HG02763 (cell line): ENCODE measurements around the gene EPB41L3.

Experiments used
- ATAC-seq: cut with Tn5 transposase; IDR thresholded peaks from one replicate; pipeline ENCODE4 v1.9.1; 2021; ENCODE audit warnings: mild to moderate bottlenecking, moderate library complexity; ENCODE audit not compliant: unreplicated experiment

Gene EPB41L3

DNA sequence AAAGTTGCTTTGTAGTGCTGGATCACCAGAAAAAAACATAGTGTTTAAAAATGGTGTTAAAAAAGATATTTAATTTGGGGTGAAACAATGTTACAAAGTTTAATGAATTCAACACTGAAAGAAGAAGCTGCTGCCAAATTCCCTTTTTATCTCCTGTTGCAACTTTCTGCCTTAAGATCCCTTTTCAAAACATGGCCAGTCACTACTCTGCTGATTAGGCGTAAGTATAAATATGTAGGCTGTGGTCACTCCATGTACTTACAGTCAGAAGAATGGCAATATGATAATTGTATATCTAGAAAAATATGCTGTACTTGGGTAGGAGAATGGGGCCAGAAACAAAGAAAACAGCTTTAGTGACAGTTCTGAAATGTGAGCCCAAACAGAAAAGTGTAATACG lies 124.8 kb downstream of the EPB41L3 start:
- ATAC-seq: no peak

DNA sequence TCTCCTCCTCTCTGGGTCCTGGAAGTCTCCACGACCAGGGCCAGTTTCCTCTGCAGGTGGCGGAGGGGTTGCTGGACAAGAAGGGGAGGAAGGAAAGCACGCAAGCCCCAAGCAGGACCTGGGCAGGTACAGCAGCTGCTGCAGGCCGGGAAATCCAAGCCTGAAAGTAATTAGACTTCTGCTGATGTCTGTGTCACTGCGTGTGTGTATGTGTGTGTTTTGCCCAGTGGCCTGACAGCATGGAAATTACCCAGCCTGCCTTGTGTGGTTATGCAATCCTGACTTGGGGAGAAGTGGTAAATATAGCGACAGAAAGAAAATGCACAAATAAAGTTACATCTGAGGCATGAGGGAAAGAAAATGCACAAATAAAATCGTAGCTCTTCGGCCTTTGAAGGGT lies 126.5 kb downstream of the EPB41L3 start:
- ATAC-seq: no peak

DNA sequence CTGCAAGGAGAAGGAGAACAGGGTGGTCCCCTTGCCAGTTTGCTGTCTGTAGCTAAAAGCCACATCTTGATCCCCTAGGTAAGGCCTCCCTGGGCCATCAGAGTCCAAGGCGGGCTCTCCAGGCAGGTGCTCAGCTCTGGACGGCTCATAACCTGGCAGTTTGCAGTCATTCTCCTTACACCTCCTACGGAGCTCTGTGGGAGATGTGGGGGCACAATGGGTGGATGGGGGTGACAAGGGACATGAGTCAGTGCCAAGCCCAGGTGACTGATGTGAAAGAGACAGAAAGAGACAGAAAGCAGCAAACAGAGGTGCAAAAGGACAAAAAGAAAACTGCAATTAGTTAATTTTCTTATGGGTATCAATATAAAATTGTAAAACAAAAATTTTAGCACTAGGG lies 127.7 kb downstream of the EPB41L3 start:
- ATAC-seq: no peak

DNA sequence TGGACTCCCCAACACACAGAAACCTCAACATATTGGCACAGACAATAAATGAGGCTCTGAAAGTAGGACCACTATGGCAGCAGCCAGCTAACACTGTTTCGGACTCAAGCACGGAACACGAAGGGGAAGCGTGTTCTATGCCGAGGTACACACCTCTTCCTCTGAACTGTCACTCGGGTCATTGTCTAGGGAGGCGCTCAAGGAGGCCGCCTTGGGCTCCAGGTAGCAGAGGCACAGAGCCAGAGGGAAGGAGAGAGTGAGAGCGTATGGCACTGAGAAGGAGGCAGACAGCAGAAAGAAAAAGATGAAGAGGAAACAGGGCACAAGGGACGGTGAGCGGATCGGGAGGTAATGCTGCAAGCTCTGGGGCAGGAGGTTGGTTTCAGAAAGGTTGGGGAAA lies 128.1 kb downstream of the EPB41L3 start:
- no peak for ATAC-seq

DNA sequence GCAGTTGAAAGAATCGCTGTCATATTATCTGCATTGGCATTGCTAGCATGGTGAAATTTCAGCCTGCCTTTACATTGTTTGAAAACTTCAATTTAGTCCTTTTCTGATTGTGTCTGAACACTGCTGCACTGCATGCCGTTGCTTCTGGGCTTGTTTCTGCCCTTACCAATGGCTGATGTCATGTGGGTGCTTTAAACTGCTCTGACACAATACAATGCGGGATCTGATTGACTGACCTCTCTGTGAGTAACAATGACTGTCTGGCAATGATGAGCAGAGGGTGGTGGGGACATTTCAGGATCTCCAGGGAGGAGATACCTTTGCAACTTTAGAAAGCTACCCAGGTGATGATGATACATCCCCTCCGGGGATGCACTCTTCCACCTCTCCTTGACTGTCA lies 128.8 kb downstream of the EPB41L3 start:
- ATAC-seq: no peak

DNA sequence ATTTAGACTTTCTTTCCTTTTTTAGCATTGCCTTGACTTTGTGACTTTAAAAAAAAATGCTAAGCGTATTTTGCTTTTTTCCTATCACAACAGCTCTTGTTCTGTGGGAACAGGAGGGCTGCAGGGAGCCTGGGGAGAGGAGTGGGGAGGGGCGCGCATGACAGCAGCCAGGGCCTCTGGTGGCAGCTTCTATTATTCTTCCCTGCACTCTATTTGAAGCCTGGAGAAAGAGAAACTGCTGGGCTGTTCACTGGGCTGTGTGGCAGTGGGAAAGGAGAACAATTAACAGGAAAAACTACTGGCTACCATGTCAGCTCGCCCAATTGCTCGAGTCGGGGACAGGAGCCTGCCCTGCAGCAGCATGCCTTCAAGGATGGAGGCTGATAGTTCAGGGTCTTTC lies 129.3 kb downstream of the EPB41L3 start:
- ATAC-seq: no peak

DNA sequence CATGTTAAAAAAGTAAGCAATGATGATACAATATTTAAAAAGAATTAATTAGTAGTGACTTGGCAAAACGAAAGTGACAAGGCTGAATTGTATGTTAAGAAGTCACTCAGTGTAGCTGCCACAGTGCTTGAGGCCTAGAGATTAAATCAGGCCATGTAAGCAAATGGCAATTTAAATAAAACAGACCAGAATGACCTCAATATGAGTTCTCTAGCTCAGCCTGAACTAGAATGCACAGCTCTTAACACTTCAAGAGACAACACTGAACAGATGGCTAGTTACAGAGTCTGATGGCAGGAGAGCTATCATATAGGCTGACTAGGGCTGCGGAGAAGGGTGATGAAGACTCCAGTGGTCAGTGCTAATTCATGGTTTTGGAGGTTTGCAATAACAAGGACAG lies 130.3 kb downstream of the EPB41L3 start:
- ATAC-seq: no peak

DNA sequence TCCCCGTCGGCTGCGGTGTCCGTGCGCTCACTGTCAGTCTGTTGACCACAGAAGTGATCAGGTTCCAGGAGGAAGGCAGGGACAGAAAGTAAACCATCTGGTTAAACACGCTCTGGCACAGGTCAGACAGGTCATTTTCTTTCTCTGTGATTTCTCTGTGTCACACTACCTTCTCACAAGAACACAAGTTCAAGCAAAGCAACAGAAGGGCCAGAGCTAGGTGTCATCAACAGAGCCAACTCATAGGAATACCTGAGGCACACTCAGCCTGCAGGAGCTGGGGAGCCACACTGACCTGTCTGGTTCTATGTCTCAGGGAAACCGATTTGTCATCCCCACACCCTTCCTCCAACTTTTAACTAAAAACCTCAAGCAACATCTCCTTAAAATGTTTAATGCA lies 133.2 kb downstream of the EPB41L3 start:
- ATAC-seq: no peak

DNA sequence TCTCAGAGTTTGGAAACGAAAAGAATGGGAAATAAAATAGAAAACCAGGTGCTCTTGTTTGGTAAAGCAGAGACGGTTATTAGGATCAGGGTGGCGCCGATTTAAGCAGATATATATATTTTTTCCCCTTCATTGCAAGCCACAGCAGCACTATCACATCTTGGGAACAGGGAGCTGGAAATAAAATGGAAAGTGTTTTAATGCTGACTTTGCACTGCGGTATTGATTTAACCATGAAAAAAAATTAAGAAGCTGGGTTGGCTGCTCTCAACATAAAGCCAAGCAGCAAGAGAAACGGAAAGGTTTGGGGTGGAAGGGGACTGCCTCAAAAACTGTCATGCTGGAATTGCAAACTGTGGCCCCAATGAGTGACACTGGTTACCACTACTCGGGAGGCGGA lies 145.5 kb downstream of the EPB41L3 start:
- ATAC-seq: no peak

DNA sequence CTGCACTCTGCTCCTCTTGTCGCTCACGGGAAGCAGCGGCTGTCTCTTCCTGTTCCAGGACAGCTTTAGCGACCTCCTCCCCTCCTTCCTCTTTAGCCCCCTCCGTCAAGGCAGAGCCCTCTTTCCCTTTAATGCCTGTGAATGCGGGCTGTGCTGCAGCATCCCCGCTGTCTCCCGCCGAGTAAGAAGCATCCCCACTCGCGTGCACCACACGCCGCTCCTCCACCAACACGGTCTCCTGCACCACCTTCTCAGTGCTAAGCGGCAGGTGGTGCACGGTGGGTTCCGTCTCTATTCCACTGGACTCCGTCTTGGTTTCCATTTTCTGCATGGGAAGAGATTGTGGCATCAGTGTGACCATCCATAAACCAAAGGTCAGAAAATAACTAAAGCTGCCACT lies 146.7 kb downstream of the EPB41L3 start:
- ATAC-seq: no peak

DNA sequence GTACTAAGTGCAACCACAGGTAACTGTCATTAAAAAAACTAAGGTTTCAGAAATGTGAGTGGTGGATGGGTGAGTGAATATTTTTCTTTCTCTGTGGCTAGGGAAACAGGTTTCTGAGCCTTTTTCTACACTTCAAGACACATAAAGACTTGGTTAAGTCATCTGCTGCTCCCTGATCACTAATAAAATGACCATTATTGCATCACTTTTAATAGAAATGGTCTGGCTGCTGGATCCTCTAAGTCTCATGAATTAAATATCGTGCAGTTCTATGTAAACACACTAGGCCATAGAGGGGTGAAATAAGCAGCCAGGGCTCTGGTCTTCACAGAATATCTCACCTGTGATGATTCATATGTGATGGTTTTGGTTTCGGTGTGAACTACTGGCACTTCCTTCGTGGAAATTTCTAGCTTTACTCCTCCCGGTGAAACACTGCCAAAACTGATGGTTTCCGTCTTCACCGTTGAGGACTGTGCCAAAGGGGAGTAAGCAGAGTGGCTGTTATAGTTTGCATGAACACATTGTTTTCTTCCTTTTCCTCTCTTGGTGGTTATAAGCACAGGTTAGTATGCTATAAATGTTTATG lies 147.8 kb downstream of the EPB41L3 start:
- no peak for ATAC-seq

DNA sequence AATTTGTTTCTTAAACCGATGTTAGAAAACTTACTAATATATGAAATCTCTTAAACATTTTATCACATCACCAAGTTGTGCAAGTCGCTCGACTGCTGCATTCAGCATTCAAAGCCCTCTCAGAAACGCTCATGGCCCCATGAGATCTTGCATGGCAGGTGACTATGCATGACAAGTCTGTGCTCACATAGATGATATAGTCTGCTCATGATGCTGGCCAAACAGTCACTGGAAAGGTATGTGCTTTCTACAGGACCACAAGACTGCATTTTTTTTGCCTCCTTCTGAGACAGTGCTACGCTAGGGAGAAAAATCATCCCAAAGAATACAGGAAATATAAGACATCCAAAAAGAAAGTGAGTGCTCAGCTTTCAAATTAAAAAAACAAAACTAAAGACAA lies 150.0 kb downstream of the EPB41L3 start:
- ATAC-seq: no peak

DNA sequence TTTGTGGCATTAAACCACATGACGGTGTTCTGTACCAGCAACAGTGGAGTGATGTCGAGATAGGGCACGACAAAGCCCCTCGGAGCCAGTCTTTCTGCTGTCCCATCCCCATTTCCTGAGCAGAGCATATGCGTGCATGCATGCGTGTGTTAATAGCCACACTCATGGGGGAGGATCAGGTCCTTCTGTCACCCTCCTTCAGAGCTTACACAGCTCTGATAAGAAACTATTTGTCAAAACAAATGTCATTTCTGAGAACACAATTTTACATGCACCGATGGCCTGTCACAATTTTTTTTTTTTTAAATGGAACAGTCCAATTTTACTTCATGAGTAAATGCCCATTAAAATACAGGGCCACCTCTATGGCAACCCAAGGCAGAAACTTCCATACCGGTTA lies 152.4 kb downstream of the EPB41L3 start:
- no peak for ATAC-seq

DNA sequence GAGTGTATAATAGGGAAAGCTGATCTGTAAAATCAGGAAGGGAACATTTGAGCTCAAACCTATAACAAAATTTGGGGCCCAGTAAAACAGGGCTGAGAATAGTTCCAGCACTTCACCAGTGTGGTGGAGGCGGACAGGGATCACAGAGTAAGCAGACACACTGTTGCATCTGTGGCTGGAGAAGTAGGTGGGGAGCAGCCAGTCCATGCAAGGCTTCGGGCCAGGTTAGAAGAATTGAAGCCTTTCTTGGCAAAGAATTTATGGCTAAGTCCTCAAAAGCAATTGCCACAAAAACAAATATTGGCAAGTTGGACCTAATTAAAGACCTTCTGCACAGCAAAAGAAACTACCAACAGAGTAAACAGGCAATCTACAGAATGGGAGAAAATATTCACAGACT lies 154.4 kb downstream of the EPB41L3 start:
- no peak for ATAC-seq

DNA sequence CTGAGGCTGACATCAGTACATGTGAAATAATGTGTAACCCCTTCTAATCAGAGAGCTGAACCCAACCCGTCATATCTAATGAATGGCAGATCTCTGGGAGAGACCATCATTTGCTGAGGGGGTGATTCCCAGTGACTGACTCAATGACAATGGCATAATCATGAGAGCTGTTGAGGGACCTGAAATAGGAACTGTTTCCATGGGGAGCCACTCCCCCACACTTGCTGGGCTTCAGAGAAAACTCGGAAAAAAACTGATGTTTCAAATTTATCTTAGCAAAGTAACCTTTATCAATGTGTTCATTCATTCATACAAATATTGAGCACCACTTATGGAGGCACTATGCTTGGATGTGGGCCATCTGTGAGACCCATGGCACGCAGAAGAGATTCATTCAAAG lies 154.9 kb downstream of the EPB41L3 start:
- no peak for ATAC-seq

DNA sequence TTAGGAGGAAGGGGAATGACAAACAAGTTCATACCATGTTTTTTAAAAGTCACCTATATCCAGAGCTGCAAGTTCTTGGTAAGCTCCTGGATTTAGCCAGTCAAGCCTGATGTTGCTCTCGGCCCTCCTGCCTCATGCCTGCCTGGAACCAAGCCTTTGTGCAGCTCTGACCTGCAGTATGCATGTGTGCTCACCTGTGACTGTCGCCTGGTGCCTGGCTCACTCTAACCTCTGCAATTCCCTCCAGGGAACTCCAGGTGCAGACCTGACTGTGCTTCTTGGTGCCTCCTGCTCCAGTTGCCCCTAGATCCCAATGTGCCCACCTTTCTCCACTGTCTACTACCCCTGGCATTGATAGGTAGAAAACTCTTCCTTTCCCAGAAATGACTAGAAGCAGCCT lies 163.2 kb downstream of the EPB41L3 start:
- ATAC-seq: no peak

DNA sequence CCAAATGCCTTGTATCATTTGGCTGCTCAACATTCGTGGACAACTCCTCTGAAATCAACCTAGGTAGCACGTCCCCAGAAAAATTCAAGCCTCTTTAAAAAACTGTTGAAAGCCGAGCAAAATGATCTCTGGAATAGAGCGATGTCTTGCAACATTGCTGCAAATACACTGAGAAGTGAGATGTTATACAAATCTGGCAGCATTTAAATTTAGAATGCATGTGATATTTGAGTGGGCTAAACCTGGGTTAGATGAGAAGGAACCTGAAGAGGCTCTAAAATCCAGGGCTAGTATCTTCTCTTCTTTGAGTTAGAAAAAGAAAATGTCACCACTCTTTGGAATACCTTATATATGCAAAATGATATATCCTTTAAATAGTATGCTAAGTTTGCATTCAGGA lies 166.8 kb downstream of the EPB41L3 start:
- no peak for ATAC-seq

DNA sequence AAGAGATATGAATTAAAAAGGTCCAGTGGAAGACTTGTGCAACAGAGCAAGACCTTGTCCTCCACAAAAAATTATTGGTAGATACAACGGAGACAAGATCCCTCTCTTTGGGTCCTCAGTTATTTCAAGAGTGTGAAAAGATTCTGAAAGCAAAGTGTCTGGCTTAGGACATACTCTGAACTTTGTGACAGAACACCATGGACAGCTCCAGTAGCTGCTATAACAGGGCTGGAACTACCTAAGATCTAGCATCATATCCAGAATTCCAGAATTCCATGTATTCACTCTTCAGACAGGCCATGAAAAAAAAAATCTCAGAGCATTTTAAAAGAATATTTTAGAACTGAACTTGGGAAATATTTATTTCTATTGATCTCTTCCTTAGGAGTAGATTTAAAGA lies 173.5 kb downstream of the EPB41L3 start:
- ATAC-seq: no peak

DNA sequence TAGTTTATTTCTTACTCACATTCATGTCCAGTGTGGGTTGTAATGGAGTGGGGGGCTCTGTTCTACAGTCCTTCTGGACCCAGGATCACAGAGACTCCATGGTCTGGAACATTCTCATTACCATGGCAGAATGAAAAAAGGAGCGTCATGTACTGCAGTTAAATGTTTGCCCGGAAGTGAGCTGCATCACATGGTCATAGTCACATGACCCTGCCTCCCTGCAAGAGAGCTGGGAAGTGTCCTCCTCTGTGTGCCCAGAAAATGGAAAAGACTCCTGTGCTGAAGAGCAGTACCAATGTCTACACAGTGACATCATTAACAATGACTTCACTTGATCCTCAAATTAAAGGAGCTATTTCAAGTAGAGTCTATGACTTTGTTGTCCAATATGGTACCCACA lies 174.3 kb downstream of the EPB41L3 start:
- no peak for ATAC-seq

DNA sequence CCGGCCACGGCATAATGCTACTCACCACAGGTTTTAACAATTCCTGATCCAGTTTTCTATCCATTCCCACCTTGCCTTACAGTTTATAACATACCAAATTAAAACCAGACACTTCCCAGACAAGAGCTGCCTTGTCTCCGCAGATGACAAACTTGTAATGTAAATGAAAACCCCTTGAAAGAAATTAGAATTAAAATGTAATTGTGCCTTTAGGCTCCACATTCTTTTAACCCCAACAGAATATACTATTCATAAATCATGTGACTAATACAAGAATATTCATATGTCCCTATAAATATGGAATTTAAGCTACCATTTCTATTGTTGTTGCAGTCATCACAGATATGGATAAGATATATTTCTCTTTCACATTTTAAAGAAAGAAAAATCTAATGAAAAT lies 178.4 kb downstream of the EPB41L3 start:
- no peak for ATAC-seq

DNA sequence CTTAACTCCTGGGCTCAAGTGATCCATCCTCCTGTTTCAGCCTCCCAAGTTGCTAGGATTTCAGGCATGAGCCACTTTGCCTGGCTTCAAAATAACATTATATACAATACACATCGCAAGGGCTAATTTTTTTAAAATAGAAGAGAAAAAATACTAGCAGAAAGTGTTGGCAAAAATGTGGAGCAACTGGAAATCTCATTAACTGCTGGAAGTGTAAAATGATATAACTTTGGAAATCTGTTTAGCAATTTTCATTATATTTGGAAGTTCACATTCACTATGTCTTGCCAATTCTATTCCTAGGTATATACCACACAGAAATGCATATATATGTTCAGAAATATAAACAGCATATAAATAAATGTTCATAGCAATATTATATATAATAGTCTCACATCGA lies 193.2 kb downstream of the EPB41L3 start:
- no peak for ATAC-seq
